Psoas muscle (tissue), 8 donors: ENCODE results near the gene KRTAP5-5. TPM values are rescaled to one million over a fixed set of nuclear protein-coding genes. Genes with fewer than 3 reads are reported as not detected.
"Not testable (repeated sequence)": the region's sequence is repeated elsewhere in the genome, so short reads cannot be mapped to it uniquely, and the experiment has no call there.

Experiments
- ATAC-seq, 4 donors: fragments of 200-7000 bp; cut with Tn5 transposase; one replicate each; pipeline ENCODE4 v1.9.1; 2020; ENCODE audit warnings: moderate library complexity in 3 of 4, mild to moderate bottlenecking in 2 of 4
- DNase-seq, 2 donors: peaks; one replicate each; pipeline ENCODE4 v3.0.0-alpha.2; 2020
- H3K27ac ChIP-seq: fragments of 200-600 bp; one replicate; pipeline ENCODE4 v1.8.0; 2022
- H3K27me3 ChIP-seq, 3 donors: fragments of 200-600 bp in 1 of 3; one replicate each; pipeline versions ENCODE4 v1.6.1 to v1.8.0; 2013 to 2022; ENCODE audit warnings: low read length in 2 of 3, mild to moderate bottlenecking in 2 of 3, moderate library complexity in 1 of 3; ENCODE audit not compliant: insufficient read depth in 3 of 3
- H3K36me3 ChIP-seq, 2 donors: fragments of 200-600 bp in 1 of 2; one replicate each; pipeline versions ENCODE4 v1.6.1 to v1.8.0; 2013 to 2022; ENCODE audit warnings: low read depth in 1 of 2, mild to moderate bottlenecking in 1 of 2, moderate library complexity in 1 of 2; ENCODE audit not compliant: insufficient read depth in 1 of 2
- H3K4me1 ChIP-seq: fragments of 200-600 bp; one replicate; pipeline ENCODE4 v1.8.0; 2022
- H3K4me3 ChIP-seq: fragments of 200-600 bp; one replicate; pipeline ENCODE4 v1.8.0; 2022; ENCODE audit warnings: mild to moderate bottlenecking
- H3K9me3 ChIP-seq: fragments of 200-600 bp; one replicate; pipeline ENCODE4 v1.8.0; 2022
- CTCF ChIP-seq: fragments of 200-600 bp; IDR thresholded peaks from one replicate; pipeline ENCODE4 v1.8.0; 2022; ENCODE audit warnings: antibody characterized with exemption
- WGBS, 3 donors: extraction: QIAGEN DNeasy Blood & Tissue Kit; methylation state at CpG; one replicate each; pipeline versions ENCODE4 v1.1.6 to v1.1.7; 2013; 5-methylcytosine and 5-hydroxymethylcytosine counted together
- intact Hi-C, 2 donors: fragments of 100-400 bp; cut with DNase I; formaldehyde crosslinking; loops; one replicate each; pipeline versions ENCODE4 v1.11.0 to v1.14.2; 2022
- polyA plus RNA-seq, 3 donors: library from polyadenylated mRNA; stranded (reverse); fragments of 200-250 nt; gene quantifications; one replicate each; pipeline ENCODE4 v1.2.3, GENCODE V29; 2013
- total RNA-seq, 4 donors: library from RNA; stranded (reverse); fragmentation: NEBNext Ultra II Directional in 2 of 4; extraction: Animal tissue kit (Norgen Biotek cat#: 25700) in 2 of 4; gene quantifications; one replicate each; pipeline versions ENCODE4 v1.2.1 to v1.2.4, GENCODE V29; 2021 to 2023
- donor health status: healthy with polysubstance abuse.
- donor health status: DM: no; HTN: no; CAD: no; lungs with moderate emphysema.
- donor health status: Bipolar disorder and iron deficiency.
- donor health status: healthy.
- donor health status: DM: yes; HTN: yes; CAD: no.
- donor health status: DM: no; HTN: no; CAD: no.
- donor health status: DM: no; HTN: no; CAD: no.
- donor health status: DM: yes; HTN: yes; CAD: no.

Gene KRTAP5-5
- total and polyA plus RNA-seq, 7 donors: not detected

DNA sequence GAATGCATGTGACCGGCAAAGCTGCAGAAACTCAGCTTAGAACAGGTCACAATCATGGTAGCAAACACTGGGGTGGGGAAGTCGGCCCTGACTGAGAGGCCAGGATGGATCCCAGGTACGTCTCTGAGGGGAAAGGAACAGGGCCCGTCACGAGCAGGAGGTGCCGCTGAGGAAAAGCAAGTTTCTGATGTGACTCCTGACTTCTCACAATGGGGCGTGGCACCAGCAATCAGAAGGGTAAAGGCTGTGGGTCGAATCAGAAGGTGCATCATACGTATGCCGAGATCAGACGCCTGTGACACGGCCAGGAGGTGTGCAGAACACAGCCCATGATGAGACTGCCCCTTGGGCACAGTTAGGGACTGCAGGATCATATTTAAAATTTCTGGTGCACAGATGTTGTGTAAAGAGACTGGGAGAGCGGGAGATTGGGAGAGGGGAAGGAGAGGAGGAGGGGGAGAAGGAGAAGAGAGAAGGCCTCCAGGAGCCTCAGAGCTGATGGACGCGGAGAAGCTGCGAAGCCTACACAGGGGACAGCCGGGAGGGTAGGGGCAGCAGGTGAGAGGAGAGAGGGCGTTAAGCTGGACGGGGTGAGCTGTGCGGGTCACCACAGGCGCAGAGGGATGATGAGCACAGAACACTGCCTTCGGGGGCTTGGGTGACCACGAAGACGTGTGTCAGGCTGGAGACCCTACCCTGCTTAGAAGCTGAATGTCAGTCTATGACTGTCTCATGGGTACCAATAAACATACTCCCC lies 30.7 kb downstream of the KRTAP5-5 start:
- Histone ChIP-seq H3K4me3 (no peak overlapping the region), H3K27me3 (peaks cover 0 to 2% (median 0%) of the 10 kb centered on the region in 3 donors), H3K27ac (no peak overlapping the region), H3K36me3 (no peaks in the 10 kb centered on the region), H3K9me3 (no peaks in the 10 kb centered on the region), H3K4me1 (no peaks in the 10 kb centered on the region)
- ATAC-seq (no peak), DNase-seq (no peak)
- no peak for TF ChIP-seq CTCF
- intact Hi-C loops: no loop called here
- 76 to 86% (median 83%) methylated on average over 21 to 24 of the region's 24 CpGs for WGBS, 3 donors

DNA sequence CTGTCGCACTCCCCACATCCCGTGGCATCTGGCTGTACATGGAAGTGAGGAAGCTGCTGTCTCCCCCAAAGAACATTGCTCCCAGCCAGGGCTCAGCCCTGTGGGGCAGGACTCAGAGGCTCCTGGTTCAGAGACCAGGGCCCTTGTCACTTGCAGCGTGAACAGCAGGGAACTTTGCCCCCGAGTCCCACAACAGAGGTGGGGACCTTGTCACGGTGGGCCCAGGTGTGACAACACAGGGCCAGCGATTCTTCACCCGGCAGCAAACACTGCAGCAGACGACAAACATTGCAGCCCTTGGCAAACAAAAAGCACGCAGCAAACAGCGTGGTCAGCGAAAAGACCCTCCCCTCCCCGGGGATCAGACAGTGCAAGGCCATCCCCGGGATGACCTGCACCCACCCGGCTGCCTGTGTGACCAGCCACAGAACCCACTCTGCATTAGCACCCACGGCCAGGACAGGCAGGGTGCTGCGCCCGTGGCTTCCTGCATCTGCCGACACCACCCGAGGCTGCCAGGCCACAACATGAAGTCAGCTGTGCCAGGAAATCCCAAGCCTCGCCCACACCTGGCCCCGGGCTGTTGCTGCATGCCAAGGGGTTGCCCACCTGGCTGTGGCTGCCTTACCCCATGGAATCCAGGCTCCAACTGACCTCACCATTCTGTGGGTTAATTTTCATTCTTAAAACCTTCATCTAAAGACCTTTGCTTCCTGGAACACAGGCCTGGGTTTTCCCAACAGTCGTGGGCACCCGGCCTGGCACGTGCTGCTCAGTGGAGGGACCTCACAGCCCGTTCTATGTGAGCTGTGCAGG lies 32.1 kb downstream of the KRTAP5-5 start:
- H3K27me3 ChIP-seq, H3K27ac ChIP-seq, intact Hi-C loops, H3K4me3 ChIP-seq, H3K4me1 ChIP-seq, H3K36me3 ChIP-seq, ATAC-seq, H3K9me3 ChIP-seq, DNase-seq: not testable (repeated sequence)
- WGBS, 3 donors: 68 to 75% (median 75%) methylated on average over 17 to 21 of the region's 25 CpGs

GRCh38 chr11:1662699-1663283 lies 33.2 kb downstream of the KRTAP5-5 start:
- DNase-seq, H3K9me3 ChIP-seq, intact Hi-C loops, H3K4me1 ChIP-seq, H3K27ac ChIP-seq, H3K27me3 ChIP-seq, ATAC-seq, H3K4me3 ChIP-seq, H3K36me3 ChIP-seq: not testable (repeated sequence)
- WGBS, 3 donors: 55 to 64% (median 61%) methylated on average over 17 to 18 of the region's 18 CpGs

DNA sequence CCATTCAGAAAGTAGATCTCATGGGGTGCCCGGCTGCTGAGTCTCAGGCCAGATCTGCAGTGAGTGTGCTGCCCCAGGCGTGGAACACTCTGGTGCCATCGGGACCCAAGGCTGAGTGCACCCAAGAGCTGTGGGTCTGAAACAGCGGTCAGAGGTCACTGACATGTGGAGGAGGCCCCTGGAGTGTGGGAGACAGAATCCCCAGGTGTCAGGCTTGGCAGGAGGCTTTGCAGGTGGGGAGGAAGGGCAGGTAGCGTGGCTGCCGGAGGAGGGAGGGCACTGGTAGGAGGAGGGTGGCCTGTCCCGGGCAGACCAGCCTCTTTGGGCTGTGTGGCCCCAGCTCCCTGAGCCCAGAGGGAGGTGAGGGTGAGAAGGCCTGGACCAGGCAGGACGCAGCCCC lies 35.7 kb downstream of the KRTAP5-5 start:
- no peaks in the 10 kb centered on the region for H3K9me3 ChIP-seq
- intact Hi-C loops: no loop called here
- no peaks in the 10 kb centered on the region for H3K36me3 ChIP-seq
- DNase-seq (no peak), ATAC-seq (no peak)
- no peaks in the 10 kb centered on the region for H3K4me1 ChIP-seq
- WGBS, 3 donors: 74 to 78% (median 75%) methylated on average over 5 to 6 of the region's 8 CpGs
- no peak for TF ChIP-seq CTCF
- no peak overlapping the region for H3K4me3 ChIP-seq
- H3K27ac ChIP-seq: no peak overlapping the region
- H3K27me3 ChIP-seq: peaks cover 0 to 28% (median 3%) of the 10 kb centered on the region in 3 donors

- DNase-seq (no peak), ATAC-seq (no peak)
- H3K27me3 ChIP-seq: peaks cover 0 to 28% (median 8%) of the 10 kb centered on the region in 3 donors
- no peak overlapping the region for H3K27ac ChIP-seq
- H3K9me3 ChIP-seq: no peaks in the 10 kb centered on the region
- H3K4me3 ChIP-seq: no peak overlapping the region
- H3K36me3 ChIP-seq: no peaks in the 10 kb centered on the region
- no peak for TF ChIP-seq CTCF
- 78 to 89% (median 84%) methylated on average over 18 to 24 of the region's 24 CpGs for WGBS, 3 donors
- intact Hi-C loops: no loop called here
- H3K4me1 ChIP-seq: no peaks in the 10 kb centered on the region
These were observed 37.7 kb downstream of the KRTAP5-5 start for GRCh38 chr11:1667121-1667850.
